Activated T-cell treated with anti-CD3 and anti-CD28 coated beads for 4 hours (primary cell): ENCODE results near the gene ARSG.
"Not testable (repeated sequence)": the region's sequence is repeated elsewhere in the genome, so short reads cannot be mapped to it uniquely, and the experiment has no call there.

Experiments
- DNase-seq: peaks from one replicate; pipeline ENCODE4 v3.0.0-alpha.2; 2020

Gene ARSG

GRCh38 chr17:68399638-68400403 lies 108.5 kb downstream of the ARSG start:
- no peak for DNase-seq

- DNase-seq = peak; percentile 29
Observed at GRCh38 chr17:68400404-68400735, 109.1 kb downstream of the ARSG start.

DNA sequence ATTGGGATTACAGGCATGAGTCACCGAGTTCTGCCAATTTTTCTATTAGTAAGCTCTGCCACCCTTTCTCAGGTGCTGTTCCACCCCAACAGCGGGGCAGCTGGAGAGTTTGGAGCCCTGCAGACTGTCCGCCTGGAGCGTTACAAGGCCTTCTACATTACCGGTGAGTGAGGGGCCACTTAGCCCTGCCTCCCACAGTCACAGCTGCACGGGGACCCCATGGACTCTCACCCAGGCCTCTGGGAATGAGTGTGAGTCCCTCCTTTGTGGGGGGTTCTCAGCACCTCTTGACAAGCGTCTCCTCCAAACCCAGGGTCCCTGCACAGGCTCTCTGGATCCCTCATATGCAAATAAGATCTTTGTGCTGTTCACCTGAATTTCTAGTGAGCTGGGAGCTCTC lies 110.0 kb downstream of the ARSG start:
- DNase-seq = no peak

DNA sequence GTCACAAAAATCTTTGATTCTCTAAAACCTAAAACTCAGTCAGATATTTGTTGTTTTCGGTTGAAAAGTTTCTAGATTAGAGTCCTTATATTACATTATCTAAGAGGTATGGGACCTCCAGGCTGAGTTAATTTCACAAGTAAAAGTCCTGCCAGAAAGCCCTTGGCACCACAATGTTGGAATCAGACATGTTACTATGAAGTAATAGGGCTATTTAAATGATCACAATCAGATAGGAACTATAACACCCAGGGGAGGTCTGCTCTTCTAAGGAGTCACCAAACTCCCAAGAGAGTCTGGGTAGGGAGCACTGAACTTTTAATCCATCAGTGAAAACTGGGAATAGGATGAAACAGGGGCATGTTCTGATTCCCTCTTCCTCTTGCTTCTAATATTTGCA lies 111.8 kb downstream of the ARSG start:
- no peak for DNase-seq

DNA sequence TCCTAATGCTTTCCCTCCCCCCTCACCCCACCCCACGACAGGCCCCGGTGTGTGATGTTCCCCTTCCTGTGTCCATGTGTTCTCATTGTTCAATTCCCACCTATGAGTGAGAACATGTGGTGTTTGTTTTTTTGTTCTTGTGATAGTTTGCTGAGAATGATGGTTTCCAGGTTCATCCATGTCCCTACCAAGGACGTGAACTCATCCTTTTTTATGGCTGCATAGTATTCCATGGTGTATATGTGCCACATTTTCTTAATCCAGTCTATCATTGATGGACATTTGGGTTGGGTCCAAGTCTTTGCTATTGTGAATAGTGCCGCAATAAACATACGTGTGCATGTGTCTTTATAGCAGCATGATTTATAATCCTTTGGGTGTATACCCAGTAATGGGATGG lies 112.5 kb downstream of the ARSG start:
- DNase-seq = not testable (repeated sequence)

- DNase-seq = not testable (repeated sequence)
Observed at GRCh38 chr17:68407656-68408055, 116.4 kb downstream of the ARSG start.

DNA sequence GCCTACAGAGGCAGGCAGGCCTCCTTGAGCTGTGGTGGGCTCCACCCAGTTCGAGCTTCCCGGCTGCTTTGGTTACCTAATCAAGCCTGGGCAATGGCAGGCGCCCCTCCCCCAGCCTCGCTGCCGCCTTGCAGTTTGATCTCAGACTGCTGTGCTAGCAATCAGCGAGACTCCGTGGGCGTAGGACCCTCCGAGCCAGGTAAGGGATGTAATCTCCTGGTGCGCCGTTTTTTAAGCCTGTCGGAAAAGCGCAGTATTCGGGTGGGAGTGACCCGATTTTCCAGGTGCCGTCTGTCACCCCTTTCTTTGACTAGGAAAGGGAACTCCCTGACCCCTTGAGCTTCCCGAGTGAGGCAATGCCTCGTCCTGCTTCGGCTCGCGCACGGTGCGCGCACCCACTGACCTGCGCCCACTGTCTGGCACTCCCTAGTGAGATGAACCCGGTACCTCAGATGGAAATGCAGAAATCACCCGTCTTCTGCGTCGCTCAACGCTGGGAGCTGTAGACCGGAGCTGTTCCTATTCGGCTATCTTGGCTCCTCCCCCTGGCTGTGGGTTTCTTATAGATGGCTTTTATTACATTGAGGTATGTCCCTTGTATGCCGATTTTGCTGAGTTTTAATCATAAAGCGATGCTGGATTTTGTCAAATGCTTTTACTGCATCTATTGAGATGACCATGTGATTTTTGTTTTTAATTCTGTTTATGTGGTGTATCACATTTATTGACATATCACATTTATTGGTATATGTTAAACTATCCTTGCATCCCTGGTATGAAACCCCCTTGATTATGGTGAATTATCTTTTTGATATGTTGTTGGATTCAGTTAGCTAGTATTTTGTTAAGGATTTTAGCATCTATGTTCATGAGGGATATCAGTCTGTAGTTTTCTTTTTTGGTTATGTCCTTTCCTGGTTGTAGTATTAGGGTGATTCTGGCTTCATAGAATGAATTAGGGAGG lies 122.6 kb downstream of the ARSG start:
- peak; percentile 40 for DNase-seq

GRCh38 chr17:68414901-68415300 lies 123.6 kb downstream of the ARSG start:
- DNase-seq = not testable (repeated sequence)

- DNase-seq = no peak
Observed at GRCh38 chr17:68417317-68417716, 126.0 kb downstream of the ARSG start.

DNA sequence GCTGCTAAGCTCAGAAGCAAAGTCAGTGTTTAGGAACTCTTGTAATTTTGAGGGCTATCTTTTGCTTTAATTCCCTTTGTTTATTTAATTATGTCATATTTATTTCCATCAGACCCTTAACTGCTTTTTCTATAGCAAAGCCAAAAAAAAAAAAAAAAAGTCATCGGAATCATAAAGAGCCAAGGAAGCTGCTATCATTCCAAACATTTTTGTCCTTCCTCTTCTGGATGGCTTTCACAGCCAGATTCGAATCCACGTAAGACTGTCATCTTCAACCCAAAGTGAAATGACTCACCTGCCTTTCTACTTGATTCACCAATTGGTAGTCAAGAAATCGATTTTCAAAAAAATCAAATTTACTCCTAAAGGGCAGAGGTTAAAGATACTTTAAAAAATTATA lies 127.6 kb downstream of the ARSG start:
- DNase-seq = no peak

GRCh38 chr17:68420065-68420464 lies 128.8 kb downstream of the ARSG start:
- no peak for DNase-seq

DNA sequence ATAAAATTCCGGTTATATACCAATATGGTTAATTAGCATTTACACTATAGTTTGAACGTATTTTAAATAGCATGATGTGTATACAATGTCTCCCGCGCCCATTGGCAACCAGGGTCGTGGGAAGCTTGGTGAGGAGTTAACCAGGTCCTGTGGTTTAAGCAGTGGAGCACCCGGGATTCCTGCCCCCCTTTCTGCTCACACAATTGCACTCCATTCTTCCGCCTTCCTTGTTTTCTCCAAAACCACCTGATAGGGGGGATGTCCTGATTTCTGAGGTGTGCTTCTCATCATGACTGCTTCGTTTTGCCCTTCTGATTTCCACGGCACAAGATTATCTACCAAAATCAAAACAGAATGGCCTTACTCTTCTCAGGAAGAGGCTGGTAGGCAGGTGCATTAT lies 130.2 kb downstream of the ARSG start:
- DNase-seq = no peak

DNA sequence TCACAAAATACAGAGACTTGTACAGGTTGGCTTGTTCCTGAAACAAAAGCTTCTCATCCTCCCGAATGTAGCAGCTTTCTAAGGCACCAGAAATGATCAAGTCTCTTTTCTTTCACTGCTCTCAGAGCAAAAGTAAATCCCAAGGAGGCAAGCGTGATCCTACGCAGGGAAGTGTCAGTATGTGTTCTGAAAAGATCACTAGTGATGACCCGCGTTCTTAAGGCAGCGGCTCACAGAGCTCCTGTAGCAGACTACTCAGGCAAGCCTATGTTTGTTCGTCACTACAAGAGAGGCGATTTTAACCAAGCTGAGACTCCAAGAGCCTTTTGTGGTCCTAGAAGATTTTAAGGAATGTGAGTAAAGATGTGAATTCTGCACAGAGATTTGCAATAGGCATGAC lies 131.5 kb downstream of the ARSG start:
- no peak for DNase-seq

GRCh38 chr17:68423251-68423650 lies 132.0 kb downstream of the ARSG start:
- no peak for DNase-seq

DNA sequence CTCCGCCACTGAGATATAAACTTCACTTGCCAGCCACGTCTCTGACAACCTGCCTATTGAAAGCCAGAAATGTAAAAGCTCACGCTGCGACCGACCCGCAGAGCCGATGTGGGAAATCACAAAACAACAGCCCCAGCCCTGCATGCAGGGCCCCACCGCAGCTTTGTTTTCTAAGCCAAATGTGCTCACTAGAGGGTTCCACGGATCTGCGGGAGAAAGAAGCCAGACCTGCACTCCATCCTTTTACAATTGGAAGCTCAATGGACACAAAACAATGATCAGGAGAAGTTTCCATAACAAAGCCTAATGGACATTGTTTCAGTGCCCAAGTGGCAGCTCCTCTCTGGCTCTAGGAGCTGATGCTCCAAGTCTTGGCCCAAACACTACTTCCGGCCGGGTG lies 132.9 kb downstream of the ARSG start:
- DNase-seq = no peak

DNA sequence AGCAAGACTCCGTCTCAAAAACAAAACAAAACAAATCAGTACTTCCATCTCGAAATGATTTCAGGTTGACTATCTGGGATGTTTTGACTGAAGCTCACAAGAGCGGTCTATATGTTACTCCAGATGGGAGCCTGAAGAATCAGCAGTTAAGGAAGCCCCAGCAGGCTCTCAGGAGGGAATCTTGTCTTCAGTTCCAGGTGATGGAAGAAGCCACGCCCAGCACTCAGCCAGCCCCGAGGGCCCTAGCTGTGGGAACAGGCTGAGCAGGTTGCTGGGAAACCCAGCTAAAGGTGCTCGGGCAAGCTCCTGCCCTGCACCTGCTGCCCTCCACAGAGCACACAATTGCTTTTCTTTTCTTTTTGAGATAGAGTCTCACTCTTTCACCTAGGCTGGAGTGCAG lies 133.6 kb downstream of the ARSG start:
- DNase-seq = no peak

- DNase-seq = no peak
Observed at GRCh38 chr17:68425979-68426378, 134.7 kb downstream of the ARSG start.

DNA sequence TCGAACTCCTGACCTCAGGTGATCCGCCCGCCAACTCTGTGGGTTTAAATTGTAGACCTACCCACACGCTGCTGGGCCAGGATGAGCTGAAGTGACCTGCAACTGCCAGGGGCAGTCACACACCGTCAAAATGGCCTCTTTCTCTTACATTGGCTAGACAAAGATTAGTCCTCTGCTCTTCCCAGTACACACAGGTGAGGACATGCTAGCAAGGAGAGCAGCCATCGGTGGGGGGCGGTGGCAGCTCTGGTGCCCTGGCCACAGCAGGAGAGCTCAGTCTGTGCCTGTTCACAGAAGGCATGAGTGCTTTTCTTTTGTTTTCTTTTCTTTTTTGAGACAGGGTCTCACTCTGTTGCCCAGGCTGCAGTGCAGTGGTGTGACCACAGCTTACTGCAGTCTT lies 136.3 kb downstream of the ARSG start:
- DNase-seq = no peak

- DNase-seq = no peak
Observed at GRCh38 chr17:68428498-68429172, 137.3 kb downstream of the ARSG start.

DNA sequence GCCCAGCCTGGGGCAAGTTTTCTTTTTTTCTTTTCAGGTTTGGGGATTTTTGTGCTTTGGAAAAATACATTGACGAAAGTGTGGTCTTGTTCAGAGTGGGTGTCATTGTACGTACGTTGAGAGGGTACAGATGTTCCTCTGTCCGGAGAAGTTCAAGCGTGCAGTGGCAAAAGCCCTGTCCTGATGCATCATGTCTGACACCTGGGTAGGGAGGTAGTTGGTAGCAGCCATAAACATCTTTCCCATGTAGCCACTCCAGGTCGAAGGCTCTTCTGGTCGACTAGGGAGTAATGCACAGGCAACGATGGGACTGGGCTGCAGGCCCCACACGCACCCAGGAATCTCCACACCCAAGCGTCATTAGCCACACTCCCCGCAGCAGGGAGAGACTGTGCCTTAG lies 138.6 kb downstream of the ARSG start:
- DNase-seq = no peak

DNA sequence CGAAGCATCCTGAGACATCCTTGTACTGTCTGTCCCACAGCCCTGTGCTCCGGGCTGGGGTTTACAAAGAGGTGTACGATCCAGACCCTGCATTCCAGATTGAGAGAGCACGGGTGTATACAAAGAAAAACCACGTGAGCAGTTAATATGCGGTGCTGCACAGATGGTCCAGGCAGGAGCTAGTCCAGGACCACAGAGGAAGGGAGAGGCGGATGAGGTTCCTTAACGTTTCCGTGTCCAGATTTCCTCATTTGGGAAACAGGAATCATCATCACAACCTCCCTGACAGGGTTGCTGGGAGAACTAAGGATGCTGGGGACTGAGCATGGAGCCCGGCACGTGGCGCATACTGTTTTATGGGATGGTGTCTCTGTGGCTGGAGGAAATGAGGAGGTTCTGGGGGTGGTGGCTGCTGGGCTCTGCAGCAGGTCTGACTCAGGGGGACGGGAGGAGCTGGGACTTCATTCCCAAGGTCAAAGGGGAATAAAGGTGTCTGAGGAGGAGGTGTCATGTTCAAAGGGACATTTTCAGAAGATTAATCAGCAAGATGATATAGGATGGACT lies 139.8 kb downstream of the ARSG start:
- no peak for DNase-seq

DNA sequence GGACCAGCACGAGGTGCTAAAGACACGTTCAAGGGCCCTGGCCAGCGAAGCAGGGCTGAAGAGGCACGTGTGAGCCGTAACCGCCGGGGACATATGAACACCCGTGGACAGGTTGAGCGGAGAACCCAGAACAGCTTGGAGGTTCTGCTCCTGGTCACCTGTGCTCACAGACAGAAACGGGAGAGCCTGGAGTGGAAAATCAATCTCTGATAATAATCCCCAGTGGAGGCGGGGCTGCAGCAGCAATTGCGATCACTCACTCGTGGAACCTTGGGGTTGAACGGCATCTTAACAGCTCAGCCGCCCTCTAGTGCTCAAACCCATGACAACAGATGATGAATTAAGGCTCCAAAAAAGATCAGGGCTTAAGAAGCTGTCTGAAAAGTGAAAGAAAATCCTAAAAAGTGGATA lies 140.4 kb downstream of the ARSG start:
- DNase-seq = peak; percentile 37
